AG10803 (cell line): ENCODE measurements around the gene NTRK1.

Experiments used
- DNase-seq: peaks from one replicate; pipeline ENCODE4 v3.0.0; 2010; ENCODE audit warnings: low read depth
- H3K4me3 ChIP-seq: 2 replicates; pipeline ENCODE4 v1.5.1; 2011; ENCODE audit warnings: mild to moderate bottlenecking, low read length, control low read depth
- TF ChIP-seq, protein P1 (sequence below): conservative IDR thresholded peaks from 2 replicates; pipeline ENCODE4 v1.5.1; 2011; ENCODE audit warnings: mild to moderate bottlenecking, low read length, control low read depth, inconsistent platforms

Gene NTRK1

DNA sequence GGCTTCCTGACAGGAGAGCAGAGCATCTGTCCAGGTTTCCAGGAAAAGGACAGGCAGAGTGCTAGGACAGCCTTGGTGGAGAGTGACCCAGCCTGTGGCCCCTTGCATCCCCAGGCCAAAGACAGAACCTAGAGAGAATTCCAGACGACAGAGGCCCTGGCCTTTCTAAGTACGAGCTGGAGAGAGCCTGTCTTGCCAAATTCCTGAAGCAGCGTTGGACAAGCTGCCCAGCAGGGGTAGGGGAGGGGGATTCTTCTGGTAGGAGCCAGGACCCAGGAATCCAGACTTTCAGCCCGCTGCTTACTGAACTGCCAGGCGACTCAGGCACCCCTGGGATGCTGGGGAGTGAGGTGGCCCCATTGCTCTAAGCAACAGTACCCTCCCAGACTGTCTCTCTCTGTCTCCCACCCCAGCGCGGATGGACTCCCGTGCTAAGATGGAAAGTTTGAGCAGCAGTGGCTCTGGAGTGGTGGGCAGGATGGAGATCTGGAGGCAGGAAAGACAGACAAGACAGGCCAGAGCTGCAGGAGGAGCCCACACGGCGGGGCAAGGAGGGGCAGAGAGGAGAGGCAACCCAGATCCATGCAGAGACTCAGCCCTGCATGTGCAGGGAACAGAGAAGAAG, 24.0 kb downstream of the NTRK1 start:
- no peak overlapping the region for H3K4me3 ChIP-seq
- TF ChIP-seq, protein P1, sequence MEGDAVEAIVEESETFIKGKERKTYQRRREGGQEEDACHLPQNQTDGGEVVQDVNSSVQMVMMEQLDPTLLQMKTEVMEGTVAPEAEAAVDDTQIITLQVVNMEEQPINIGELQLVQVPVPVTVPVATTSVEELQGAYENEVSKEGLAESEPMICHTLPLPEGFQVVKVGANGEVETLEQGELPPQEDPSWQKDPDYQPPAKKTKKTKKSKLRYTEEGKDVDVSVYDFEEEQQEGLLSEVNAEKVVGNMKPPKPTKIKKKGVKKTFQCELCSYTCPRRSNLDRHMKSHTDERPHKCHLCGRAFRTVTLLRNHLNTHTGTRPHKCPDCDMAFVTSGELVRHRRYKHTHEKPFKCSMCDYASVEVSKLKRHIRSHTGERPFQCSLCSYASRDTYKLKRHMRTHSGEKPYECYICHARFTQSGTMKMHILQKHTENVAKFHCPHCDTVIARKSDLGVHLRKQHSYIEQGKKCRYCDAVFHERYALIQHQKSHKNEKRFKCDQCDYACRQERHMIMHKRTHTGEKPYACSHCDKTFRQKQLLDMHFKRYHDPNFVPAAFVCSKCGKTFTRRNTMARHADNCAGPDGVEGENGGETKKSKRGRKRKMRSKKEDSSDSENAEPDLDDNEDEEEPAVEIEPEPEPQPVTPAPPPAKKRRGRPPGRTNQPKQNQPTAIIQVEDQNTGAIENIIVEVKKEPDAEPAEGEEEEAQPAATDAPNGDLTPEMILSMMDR = no peak
- DNase-seq = no peak

DNA sequence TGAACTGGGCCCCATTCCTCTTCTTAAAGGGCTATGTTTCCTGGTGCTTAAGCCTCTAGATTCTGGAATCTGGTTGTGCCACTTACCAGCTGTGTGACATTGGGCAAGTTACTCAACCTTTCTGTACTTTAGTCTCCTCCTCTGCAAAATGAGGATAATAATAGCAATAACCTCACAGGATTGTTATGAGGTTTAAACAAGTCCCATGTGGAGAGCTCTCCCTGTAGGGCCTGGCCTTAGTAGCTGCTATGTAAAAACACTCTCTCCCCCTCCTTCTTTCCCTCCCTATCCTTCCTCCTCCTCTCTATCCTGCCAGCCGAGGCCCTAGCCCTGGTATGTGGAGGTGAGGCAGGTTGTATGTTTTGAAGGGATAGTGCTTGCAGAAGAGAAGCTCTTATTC, 24.6 kb downstream of the NTRK1 start:
- DNase-seq = peak; percentile 46

DNA sequence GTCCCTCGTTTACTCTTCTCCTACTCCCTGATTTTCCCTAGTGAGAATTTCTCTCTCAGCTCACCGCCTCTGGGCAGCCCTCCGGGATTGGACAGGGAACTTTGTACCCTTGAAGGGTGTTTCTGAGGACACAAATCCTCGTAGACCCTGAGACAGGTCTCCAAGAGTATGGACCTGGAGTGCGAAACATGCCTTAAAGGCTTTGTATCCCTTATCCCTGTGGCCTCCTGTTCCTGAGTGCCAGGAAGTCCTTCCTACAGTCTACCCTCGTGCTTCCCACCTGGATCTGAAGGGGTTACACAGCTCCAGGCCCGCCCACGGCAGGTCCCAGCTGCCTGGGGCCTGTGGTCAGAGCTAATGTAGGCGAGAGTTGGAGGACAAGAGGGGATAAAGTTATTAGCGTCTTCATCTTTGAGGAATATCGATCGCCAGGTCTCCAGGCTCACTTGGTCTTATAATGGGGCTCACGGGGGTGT, 25.3 kb downstream of the NTRK1 start:
- TF ChIP-seq, protein P1 = no peak
- no peak for DNase-seq
- no peak overlapping the region for H3K4me3 ChIP-seq

More for the DNA sequence above, 24.6 kb downstream of the NTRK1 start:
- TF ChIP-seq, protein P1 = no peak
- H3K4me3 ChIP-seq = no peak overlapping the region

DNA sequence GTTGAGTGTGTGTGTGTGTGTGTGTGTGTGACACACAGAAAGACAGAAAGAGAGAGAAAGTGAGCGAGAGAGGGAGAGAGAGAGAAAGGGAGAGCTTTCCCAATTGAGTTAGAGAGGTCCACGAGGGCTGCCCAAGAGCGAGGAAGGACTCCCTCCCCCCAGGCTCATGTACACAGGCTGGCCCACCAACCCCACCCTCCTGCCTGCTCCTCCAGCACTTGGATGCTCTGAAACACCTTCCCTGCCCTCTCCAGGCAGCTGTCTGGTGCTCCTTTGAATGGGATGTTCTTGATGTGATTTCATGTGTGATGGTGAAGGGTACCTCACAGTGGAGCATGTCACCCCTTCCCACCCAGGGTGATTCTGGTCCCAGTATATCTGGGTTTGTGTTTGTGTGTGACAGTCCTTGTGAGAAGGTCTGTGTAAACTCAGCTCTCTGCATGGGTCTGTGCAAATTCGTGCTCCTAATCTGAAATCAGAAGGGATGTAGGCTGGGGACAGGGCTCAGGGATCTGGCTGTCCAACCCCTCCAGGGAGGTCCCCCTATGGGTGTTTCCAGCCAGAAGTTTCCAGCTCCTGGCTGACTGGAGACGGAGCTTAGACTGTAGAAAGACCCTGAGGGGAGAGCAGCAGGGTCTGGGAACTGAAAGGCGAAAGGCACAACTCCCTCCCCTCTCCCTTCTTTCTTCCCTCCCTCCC, 26.1 kb downstream of the NTRK1 start:
- H3K4me3 ChIP-seq = no peak overlapping the region
- no peak for DNase-seq
- TF ChIP-seq, protein P1 = no peak

DNA sequence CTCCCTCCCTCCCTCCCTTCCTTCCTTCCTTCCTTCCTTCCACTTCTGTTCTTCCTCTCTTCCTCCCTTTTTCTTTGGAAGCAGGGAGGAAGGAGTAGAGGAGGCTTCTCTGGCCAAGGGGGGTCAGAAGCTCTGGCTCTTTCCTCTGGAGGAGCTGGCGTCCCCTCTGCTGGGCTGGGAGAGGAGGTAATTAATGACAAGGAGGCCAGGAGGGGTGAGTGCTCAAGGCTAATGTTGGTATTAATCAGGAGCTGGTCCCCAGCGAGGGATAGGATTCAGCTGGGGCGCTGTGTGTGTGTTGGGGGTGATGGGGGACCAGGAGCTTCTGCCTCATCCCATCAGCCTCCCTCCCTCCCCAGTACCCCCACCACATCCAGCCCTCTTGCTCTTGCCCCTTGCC, 26.7 kb downstream of the NTRK1 start:
- TF ChIP-seq, protein P1 = no peak
- no peak overlapping the region for H3K4me3 ChIP-seq
- no peak for DNase-seq

DNA sequence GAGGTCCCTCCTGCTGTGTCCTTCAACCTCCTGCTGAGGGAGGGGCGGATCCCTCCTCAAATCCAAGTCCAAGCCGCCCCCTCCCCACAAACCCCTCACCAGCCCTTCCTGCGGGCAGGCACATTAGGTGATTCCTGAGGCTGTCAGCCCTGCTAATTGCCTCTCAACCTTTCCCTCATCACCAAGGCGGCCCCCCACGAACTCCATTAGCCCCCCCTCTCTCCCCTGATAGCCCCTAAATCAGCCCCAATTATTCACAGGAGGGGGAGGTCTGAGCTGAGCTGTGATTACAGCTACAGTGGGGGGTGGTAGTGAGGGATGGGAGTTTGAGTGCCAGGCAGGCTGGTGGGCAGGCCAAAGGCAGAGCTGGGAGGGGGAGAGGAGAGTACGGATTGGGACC, 27.1 kb downstream of the NTRK1 start:
- DNase-seq = no peak
- H3K4me3 ChIP-seq = no peak overlapping the region
- TF ChIP-seq, protein P1 = no peak
